Mucosa of rectum (tissue), 2 donors: ENCODE data around the gene TECTA.

Source experiments
- H3K27ac ChIP-seq, 2 donors: one replicate each; pipeline ENCODE4 v1.7.0; 2013; ENCODE audit warnings: inconsistent platforms in 2 of 2, low read depth in 2 of 2, low read length in 2 of 2
- H3K27me3 ChIP-seq, 2 donors: one replicate each; pipeline ENCODE4 v1.7.0; 2013; ENCODE audit warnings: low read length in 2 of 2; ENCODE audit not compliant: control insufficient read depth in 2 of 2, insufficient read depth in 2 of 2
- H3K36me3 ChIP-seq, 2 donors: one replicate each; pipeline ENCODE4 v1.7.0; 2013; ENCODE audit warnings: low read length in 2 of 2; ENCODE audit not compliant: control insufficient read depth in 2 of 2, insufficient read depth in 2 of 2
- H3K4me1 ChIP-seq, 2 donors: one replicate each; pipeline ENCODE4 v1.7.0; 2013; ENCODE audit warnings: low read length in 2 of 2, mild to moderate bottlenecking in 1 of 2; ENCODE audit not compliant: control insufficient read depth in 2 of 2, insufficient read depth in 2 of 2
- H3K4me3 ChIP-seq, 2 donors: one replicate each; pipeline ENCODE4 v1.7.0; 2013; ENCODE audit warnings: low read length in 2 of 2
- H3K9ac ChIP-seq, 2 donors: one replicate each; pipeline ENCODE4 v1.7.0; 2013; ENCODE audit warnings: low read length in 2 of 2, low read depth in 1 of 2, mild to moderate bottlenecking in 1 of 2
- H3K9me3 ChIP-seq, 2 donors: one replicate each; pipeline ENCODE4 v1.7.0; 2013; ENCODE audit warnings: low read length in 2 of 2; ENCODE audit not compliant: control insufficient read depth in 2 of 2
- donor health status: healthy.
- donor health status: Normal muscosa, but diverticular disease.

Gene TECTA

GRCh38 chr11:121123496-121124069, 22.5 kb downstream of the TECTA start:
- H3K36me3 ChIP-seq: no peaks in the 10 kb centered on the region
- H3K4me3 ChIP-seq: no peak overlapping the region
- no peaks in the 10 kb centered on the region for H3K9me3 ChIP-seq
- H3K27me3 ChIP-seq: no peaks in the 10 kb centered on the region
- H3K9ac ChIP-seq: no peak overlapping the region
- H3K4me1 ChIP-seq: no peaks in the 10 kb centered on the region
- H3K27ac ChIP-seq: no peak overlapping the region

- H3K9ac ChIP-seq: no peak overlapping the region
- no peaks in the 10 kb centered on the region for H3K9me3 ChIP-seq
- no peaks in the 10 kb centered on the region for H3K4me1 ChIP-seq
- H3K27ac ChIP-seq: no peak overlapping the region
- no peaks in the 10 kb centered on the region for H3K36me3 ChIP-seq
- no peak overlapping the region for H3K4me3 ChIP-seq
- H3K27me3 ChIP-seq: no peaks in the 10 kb centered on the region
These were observed 26.8 kb downstream of the TECTA start for GRCh38 chr11:121127809-121128208.

GRCh38 chr11:121129362-121130340, 28.6 kb downstream of the TECTA start:
- no peaks in the 10 kb centered on the region for H3K36me3 ChIP-seq
- no peaks in the 10 kb centered on the region for H3K27me3 ChIP-seq
- no peak overlapping the region for H3K27ac ChIP-seq
- H3K9me3 ChIP-seq: no peaks in the 10 kb centered on the region
- no peak overlapping the region for H3K9ac ChIP-seq
- no peaks in the 10 kb centered on the region for H3K4me1 ChIP-seq
- no peak overlapping the region for H3K4me3 ChIP-seq

GRCh38 chr11:121131656-121132055, 30.6 kb downstream of the TECTA start:
- H3K27me3 ChIP-seq: no peaks in the 10 kb centered on the region
- H3K4me3 ChIP-seq: no peak overlapping the region
- H3K4me1 ChIP-seq: no peaks in the 10 kb centered on the region
- H3K27ac ChIP-seq: no peak overlapping the region
- H3K9me3 ChIP-seq: no peaks in the 10 kb centered on the region
- no peaks in the 10 kb centered on the region for H3K36me3 ChIP-seq
- no peak overlapping the region for H3K9ac ChIP-seq

GRCh38 chr11:121132211-121132976, 31.4 kb downstream of the TECTA start:
- H3K9ac ChIP-seq: no peak overlapping the region
- H3K4me1 ChIP-seq: no peaks in the 10 kb centered on the region
- no peak overlapping the region for H3K4me3 ChIP-seq
- H3K27me3 ChIP-seq: no peaks in the 10 kb centered on the region
- H3K36me3 ChIP-seq: no peaks in the 10 kb centered on the region
- H3K9me3 ChIP-seq: no peaks in the 10 kb centered on the region
- H3K27ac ChIP-seq: no peak overlapping the region

GRCh38 chr11:121134741-121135312, 33.8 kb downstream of the TECTA start:
- no peak overlapping the region for H3K9ac ChIP-seq
- no peaks in the 10 kb centered on the region for H3K4me1 ChIP-seq
- H3K9me3 ChIP-seq: no peaks in the 10 kb centered on the region
- H3K27ac ChIP-seq: no peak overlapping the region
- H3K36me3 ChIP-seq: no peaks in the 10 kb centered on the region
- no peaks in the 10 kb centered on the region for H3K27me3 ChIP-seq
- no peak overlapping the region for H3K4me3 ChIP-seq

- Histone ChIP-seq H3K27ac (no peak overlapping the region), H3K9ac (no peak overlapping the region)
These were observed 36.0 kb downstream of the TECTA start for GRCh38 chr11:121137005-121137404.

GRCh38 chr11:121138259-121138658, 37.2 kb downstream of the TECTA start:
- no peak overlapping the region for H3K4me3 ChIP-seq
- no peak overlapping the region for H3K27ac ChIP-seq
- no peaks in the 10 kb centered on the region for H3K36me3 ChIP-seq
- H3K27me3 ChIP-seq: no peaks in the 10 kb centered on the region
- no peaks in the 10 kb centered on the region for H3K4me1 ChIP-seq
- H3K9ac ChIP-seq: no peak overlapping the region
- H3K9me3 ChIP-seq: no peaks in the 10 kb centered on the region

More at GRCh38 chr11:121137005-121137404, 36.0 kb downstream of the TECTA start:
- no peaks in the 10 kb centered on the region for H3K9me3 ChIP-seq
- H3K27me3 ChIP-seq: no peaks in the 10 kb centered on the region
- no peak overlapping the region for H3K4me3 ChIP-seq
- no peaks in the 10 kb centered on the region for H3K4me1 ChIP-seq
- H3K36me3 ChIP-seq: no peaks in the 10 kb centered on the region

- no peaks in the 10 kb centered on the region for H3K9me3 ChIP-seq
- H3K4me1 ChIP-seq: no peaks in the 10 kb centered on the region
- H3K4me3 ChIP-seq: no peak overlapping the region
- no peak overlapping the region for H3K9ac ChIP-seq
- no peaks in the 10 kb centered on the region for H3K36me3 ChIP-seq
- peaks cover 0 to 2% of the 10 kb centered on the region in 2 donors for H3K27me3 ChIP-seq
- H3K27ac ChIP-seq: no peak overlapping the region
These were observed 39.3 kb downstream of the TECTA start for GRCh38 chr11:121140369-121140768.
